Measurements from ENCODE around the gene ROBO4.

ROBO4 gene

DNA sequence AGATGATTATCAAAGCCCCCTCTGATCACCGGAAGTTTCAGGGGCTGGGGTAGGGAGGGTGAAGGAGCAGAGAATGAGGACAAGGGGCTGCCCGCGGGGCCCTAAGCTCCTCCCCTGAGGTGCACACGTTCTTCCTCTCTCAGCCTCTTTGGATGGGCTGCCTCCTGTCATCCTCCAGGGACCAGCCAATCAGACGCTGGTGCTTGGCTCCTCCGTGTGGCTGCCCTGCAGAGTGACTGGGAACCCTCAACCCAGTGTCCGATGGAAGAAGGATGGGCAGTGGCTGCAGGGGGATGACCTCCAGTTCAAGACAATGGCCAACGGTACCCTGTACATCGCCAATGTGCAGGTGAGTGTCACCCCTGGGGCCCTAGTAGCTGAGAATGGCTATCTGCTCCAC lies 24.9 kb downstream of the ROBO4 start:
- DNase-seq (ENCODE audit: low read depth): no peak

DNA sequence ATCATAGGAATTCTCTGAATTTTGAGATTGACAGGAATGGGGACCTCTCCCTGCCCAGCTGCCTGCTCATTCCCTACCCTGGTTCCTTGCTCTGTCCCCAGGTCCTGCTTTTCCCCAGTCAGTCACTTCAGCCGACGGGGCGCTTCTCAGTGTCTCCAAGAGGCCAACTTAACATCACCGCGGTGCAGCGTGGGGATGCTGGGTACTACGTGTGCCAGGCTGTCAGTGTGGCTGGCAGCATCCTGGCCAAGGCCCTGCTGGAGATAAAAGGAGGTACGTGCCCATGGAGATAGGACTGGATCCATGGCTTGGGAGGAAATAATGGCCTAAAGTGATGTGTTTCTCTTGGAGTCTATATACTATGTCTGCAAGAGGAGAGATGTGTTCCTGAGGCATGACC lies 25.4 kb downstream of the ROBO4 start:
- no peak for DNase-seq (ENCODE audit: low read depth)

DNA sequence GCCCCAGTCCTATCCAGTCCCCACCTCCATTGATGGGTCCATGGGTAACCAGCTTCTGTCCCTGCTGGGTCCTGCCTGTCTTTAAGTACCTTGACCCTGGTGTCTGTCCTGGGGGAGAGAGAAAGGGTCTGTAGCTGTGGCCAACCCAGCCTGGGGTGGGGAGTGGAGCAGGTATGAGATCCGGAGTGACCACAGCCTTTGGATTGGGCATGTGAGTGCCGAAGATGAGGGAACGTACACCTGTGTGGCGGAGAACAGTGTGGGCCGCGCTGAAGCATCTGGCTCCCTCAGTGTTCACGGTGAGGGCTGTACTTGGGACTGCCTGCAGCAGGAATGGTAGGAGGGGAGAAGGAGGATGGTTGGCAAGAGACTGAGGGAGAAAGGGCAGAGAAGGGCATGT lies 27.2 kb downstream of the ROBO4 start:
- DNase-seq (ENCODE audit: low read depth): no peak

DNA sequence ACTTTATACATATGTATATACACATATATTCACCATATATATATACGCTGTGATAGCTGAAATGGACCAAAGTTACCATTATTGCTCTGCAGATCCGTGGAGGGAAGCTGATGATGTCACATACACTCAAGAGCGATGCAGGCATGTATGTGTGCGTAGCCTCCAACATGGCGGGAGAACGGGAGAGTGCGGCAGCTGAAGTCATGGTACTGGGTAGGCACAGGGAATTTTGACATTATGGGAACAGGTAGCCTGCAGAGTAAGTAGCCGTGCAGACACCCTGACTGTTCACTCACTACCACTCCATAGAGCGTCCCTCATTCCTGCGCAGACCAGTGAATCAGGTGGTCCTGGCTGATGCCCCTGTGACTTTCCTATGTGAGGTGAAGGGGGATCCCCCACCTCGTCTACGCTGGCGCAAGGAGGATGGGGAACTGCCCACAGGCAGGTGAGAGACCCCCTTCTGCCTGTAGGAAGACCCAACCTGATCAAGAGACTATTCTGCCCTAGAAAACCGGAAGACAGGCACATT lies 27.7 kb downstream of the ROBO4 start:
- no peak for DNase-seq (ENCODE audit: low read depth)

DNA sequence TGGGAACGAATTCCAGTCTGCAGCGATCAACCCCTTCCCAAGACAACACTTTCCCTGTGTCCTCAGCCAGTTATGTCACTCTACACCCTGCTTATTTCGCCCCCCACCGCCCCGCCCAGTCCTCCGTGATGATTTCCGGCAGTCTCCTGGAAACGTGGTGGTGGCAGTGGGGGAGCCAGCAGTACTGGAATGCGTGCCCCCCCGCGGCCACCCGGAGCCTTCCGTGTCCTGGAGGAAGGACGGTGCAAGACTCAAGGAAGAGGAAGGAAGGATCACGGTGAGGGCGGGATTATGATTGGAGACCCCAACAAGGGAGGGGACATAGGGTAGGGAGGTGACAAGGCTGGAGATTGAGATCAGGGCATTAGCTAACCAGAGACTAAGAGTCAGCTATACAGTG lies 28.3 kb downstream of the ROBO4 start:
- no peak for DNase-seq (ENCODE audit: low read depth)

DNA sequence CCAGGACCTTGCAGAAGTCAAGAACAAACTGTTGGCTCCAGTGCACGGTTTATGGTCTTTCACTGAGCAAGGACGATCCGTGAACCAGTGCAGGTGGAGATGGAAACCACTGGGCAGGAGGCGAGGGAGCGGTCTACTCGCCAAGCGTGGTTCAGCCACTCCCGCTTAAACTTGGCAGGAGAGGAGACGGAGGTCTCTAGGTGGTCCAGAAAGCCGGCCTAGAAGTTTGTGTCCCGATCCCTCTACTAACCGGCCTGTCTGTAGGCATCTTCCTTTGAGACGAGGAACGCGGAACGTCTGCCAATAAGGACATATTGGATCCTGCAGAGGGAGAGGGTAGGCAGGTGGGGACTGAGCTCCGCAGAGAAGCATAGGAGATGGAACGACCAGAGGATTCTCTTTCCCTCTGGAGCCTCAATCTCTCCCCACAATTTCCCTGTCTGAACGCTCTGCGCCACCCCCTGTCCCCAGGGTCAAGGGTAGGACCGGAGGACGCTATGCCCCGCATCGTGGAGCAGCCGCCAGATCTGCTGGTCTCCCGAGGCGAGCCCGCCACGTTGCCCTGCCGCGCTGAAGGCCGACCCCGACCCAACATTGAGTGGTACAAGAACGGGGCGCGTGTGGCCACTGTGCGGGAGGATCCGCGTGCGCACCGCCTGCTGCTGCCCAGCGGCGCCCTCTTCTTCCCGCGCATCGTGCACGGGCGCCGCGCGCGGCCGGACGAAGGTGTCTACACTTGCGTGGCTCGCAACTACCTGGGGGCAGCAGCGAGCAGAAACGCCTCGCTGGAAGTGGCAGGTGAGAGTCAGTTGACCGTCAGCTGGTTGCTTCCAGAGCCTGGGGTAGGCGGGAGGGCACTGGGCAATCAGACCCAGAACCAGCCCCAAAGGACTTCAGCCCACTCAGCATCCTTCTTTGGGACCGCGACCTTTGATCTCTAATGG lies 29.1 kb downstream of the ROBO4 start:
- no peak for DNase-seq (ENCODE audit: low read depth)

- DNase-seq (ENCODE audit: low read depth): peak; percentile 12
These were observed 30.0 kb downstream of the ROBO4 start for GRCh38 chr11:124867700-124868099.

GRCh38 chr11:124865902-124866851 lies 31.5 kb downstream of the ROBO4 start:
- DNase-seq (ENCODE audit: low read depth): peak; percentile 15

DNA sequence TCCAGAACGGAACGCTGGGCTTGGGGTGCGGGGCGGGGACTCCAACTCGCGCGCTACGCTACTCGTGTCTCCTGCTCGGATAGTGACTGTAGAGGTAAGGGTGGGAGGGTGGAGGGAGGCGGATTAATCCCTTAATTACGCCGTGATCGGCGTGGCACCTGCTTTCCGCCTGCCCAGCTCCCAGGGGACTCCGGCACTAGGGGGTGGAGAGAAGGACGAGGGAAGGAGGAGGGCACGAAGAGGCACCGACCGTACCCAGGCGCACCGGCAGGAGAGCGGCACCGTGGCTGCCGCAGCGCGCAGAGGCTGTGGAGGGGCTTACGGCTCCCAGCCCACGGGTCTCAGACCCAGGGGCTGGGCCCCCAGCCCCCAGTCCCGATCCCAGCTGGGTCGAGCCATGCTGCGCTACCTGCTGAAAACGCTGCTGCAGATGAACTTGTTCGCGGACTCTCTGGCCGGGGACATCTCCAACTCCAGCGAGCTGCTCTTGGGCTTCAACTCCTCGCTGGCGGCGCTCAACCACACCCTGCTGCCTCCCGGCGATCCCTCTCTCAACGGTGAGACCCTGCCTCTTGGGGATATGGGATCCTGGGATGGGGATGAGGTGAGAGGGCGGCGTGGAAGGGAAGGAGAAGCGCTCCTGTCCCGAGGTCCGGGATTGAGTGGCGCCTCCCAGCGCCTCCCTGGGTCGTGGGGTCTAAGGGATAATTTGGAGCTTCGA lies 32.3 kb downstream of the ROBO4 start, which contains the start of gene ROBO3:
Gene ROBO3, plus strand, starts transcription at position 252 of the 721 bp plus-strand sequence. Its CDS starts 146 bp downstream, at position 398.
- DNase-seq (ENCODE audit: low read depth): no peak

DNA sequence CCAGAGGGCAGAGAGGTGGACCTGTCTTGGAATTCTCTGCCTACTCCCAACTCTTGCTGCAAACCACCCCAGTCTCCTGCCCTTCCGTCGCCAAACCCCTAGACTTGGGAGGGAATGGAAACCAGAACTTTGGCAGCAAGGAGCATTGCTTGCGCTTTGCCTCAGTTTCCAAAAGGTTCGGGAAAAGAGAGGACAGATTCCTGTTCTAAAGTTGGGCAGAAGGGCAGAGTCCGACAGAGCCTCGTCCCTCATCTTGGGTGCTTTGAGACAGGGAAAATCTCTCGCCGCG lies 32.8 kb downstream of the ROBO4 start:
- DNase-seq (ENCODE audit: low read depth): no peak

- no peak for DNase-seq (ENCODE audit: low read depth)
These were observed 33.3 kb downstream of the ROBO4 start for GRCh38 chr11:124864176-124864891.

GRCh38 chr11:124863826-124864165 lies 33.9 kb downstream of the ROBO4 start:
- no peak for DNase-seq (ENCODE audit: low read depth)

GRCh38 chr11:124863137-124863825 lies 34.4 kb downstream of the ROBO4 start:
- DNase-seq (ENCODE audit: low read depth): no peak

GRCh38 chr11:124861670-124862069 lies 36.0 kb downstream of the ROBO4 start:
- no peak for DNase-seq (ENCODE audit: low read depth)

- no peak for DNase-seq (ENCODE audit: low read depth)
These were observed 38.5 kb downstream of the ROBO4 start for GRCh38 chr11:124859171-124859570.

DNA sequence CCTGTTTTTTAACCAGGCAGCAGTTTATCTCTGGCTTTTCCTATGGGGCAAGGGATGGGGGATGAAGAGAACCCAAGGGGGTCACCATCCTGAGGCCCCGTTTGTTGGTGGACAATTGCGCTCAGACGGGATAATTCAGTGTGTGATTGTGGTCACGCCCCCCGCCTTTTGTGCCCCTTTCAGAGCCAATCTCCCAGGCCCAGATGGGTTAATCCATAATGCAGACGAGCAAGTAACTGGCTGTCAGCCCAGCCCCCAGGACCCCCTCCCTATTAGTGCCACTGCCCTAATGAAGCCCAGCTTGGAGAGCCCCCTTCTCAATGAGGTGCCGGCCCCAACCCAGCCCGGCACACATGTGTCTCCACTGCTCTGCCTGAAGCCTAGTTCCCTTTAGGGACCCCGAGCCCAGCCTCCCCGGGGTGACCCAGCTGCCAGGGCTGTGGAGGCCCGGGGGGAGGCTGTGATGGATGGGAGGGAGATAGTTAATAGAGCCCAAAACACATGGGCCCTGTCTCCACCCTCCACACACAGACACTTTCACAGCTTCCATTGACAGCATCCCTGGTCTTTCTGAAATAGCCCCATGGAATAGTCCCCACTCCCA lies 51.5 kb downstream of the ROBO4 start:
- DNase-seq (ENCODE audit: low read depth): no peak

DNA sequence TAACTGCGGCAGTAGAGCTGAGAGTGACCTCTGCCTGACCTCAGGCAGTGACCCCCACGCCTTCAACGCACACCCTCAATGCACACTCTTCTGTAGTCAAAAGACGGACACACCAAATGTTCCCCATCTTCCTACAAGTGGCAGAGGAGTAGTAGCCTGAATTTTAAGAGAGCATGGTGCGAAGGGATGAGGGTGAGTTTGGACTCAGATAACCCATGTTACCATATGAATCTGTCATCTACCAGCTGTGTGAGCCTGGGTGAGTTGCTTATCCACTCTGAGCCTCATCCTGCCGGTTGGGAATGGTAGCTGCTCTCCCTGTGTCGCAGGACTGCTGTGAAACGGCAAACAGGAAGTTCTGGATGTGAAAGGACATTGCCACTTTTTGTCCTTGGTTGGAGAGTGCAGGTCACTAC lies 53.0 kb downstream of the ROBO4 start:
- DNase-seq (ENCODE audit: low read depth): no peak

- DNase-seq (ENCODE audit: low read depth): no peak
These were observed 54.1 kb downstream of the ROBO4 start for GRCh38 chr11:124843616-124843910.

DNA sequence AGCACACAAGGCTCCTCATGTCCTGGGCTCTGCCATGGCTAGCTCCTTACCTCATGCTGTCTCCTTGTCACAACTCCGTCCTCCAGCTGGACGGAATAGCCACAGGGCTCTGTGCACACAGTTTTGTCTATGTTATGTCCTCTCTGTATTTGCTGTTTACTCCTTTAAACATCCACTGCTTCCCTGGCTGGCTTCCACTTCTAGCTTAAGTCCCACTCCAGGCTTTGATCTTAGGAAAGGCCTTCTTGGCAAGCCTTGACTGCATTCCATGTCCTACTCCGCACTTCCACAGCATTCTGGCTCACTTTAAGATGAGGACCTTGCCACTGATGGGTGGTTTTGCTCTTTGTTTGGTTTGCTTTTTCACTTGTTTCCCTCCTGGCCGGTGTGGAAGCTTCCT lies 55.4 kb downstream of the ROBO4 start:
- no peak for DNase-seq (ENCODE audit: low read depth)

- DNase-seq (ENCODE audit: low read depth): no peak
These were observed 55.8 kb downstream of the ROBO4 start for GRCh38 chr11:124841840-124842239.

GRCh38 chr11:124841201-124841600 lies 56.5 kb downstream of the ROBO4 start:
- no peak for DNase-seq (ENCODE audit: low read depth)

Data from fibroblast of gingiva (primary cell).